HepG2 (cell line): Measurements from ENCODE around the gene LATS1. TPM values are rescaled to one million over a fixed set of nuclear protein-coding genes. Genes with fewer than 3 reads are reported as not detected.
A peak's percentile ranks its signal among the peaks of the same experiment; 100 is the strongest.

Experiments used
- EP300 ChIP-seq, 3 experiments: sonication (generic) in 1 of 3; formaldehyde crosslinking in 1 of 3; IDR thresholded peaks; 2 replicates each; pipeline versions ENCODE4 v1.5.1 to v1.6.1; 2011 to 2020; ENCODE audit warnings: low read depth in 2 of 3, low read length in 2 of 3, borderline replicate concordance in 1 of 3, improper control_type of control experiment in 1 of 3, mild to moderate bottlenecking in 1 of 3, missing genetic modification reagents in 1 of 3, moderate library complexity in 1 of 3
- HNRNPH1 ChIP-seq: fragments of 200-400 bp; formaldehyde crosslinking; optimal IDR thresholded peaks from 2 replicates; pipeline ENCODE3; 2017; ENCODE audit warnings: mild to moderate bottlenecking, low read depth, low read length
- KAT7 ChIP-seq: IDR thresholded peaks from 2 replicates; pipeline ENCODE4 v1.6.1; 2018; ENCODE audit warnings: borderline replicate concordance, missing compliant biosample characterization
- MAZ ChIP-seq, 2 experiments: sonication (generic) in 1 of 2; formaldehyde crosslinking in 1 of 2; IDR thresholded peaks; 2 replicates each; pipeline versions ENCODE4 v1.5.0 to v1.6.1; 2012 to 2020; ENCODE audit warnings: low read depth in 2 of 2, mild to moderate bottlenecking in 2 of 2, borderline replicate concordance in 1 of 2, improper control_type of control experiment in 1 of 2, low read length in 1 of 2, missing genetic modification reagents in 1 of 2, moderate library complexity in 1 of 2
- MIER2 ChIP-seq: IDR thresholded peaks from 2 replicates; pipeline ENCODE4 v1.6.1; 2016; ENCODE audit warnings: missing biosample characterization, missing genetic modification reagents
- SATB2 ChIP-seq: sonication (generic); formaldehyde crosslinking; IDR thresholded peaks from 2 replicates; pipeline ENCODE4 v1.5.0; 2020; ENCODE audit warnings: missing genetic modification reagents
- SRSF1 ChIP-seq: fragments of 200-400 bp; formaldehyde crosslinking; optimal IDR thresholded peaks from 2 replicates; pipeline ENCODE3; 2017; ENCODE audit warnings: mild to moderate bottlenecking, low read depth, low read length, moderate library complexity
- ZBTB40 ChIP-seq, 2 experiments: fragments of 450-650 bp in 1 of 2; sonication (generic) in 1 of 2; formaldehyde crosslinking in 1 of 2; IDR thresholded peaks; 2 replicates each; pipeline versions ENCODE4 v1.6.1 to v1.8.0; 2016 to 2022; ENCODE audit warnings: antibody characterized with exemption in 1 of 2, mild to moderate bottlenecking in 1 of 2, missing genetic modification reagents in 1 of 2
- ZFAT ChIP-seq: sonication (generic); formaldehyde crosslinking; conservative IDR thresholded peaks from 2 replicates; pipeline ENCODE4 v1.8.1; 2023; ENCODE audit warnings: missing genetic modification reagents, inconsistent platforms
- ZMYM3 ChIP-seq: sonication (generic); formaldehyde crosslinking; IDR thresholded peaks from 2 replicates; pipeline ENCODE4 v1.5.1; 2020; ENCODE audit warnings: mild to moderate bottlenecking, missing genetic modification reagents
- ZNF253 ChIP-seq: sonication (generic); formaldehyde crosslinking; IDR thresholded peaks from 2 replicates; pipeline ENCODE4 v1.8.0; 2022; ENCODE audit warnings: mild to moderate bottlenecking, missing genetic modification reagents, borderline replicate concordance
- ZNF274 ChIP-seq: sonication (generic); formaldehyde crosslinking; IDR thresholded peaks from 2 replicates; pipeline ENCODE4 v1.5.1; 2020; ENCODE audit warnings: mild to moderate bottlenecking, missing genetic modification reagents
- ZNF414 ChIP-seq: sonication (generic); formaldehyde crosslinking; IDR thresholded peaks from 2 replicates; pipeline ENCODE4 v1.5.0; 2020; ENCODE audit warnings: missing genetic modification reagents
- ZNF556 ChIP-seq: sonication (generic); formaldehyde crosslinking; IDR thresholded peaks from 2 replicates; pipeline ENCODE4 v1.4.0; 2020; ENCODE audit warnings: mild to moderate bottlenecking, missing genetic modification reagents, borderline replicate concordance
- ZNF605 ChIP-seq: sonication (generic); formaldehyde crosslinking; IDR thresholded peaks from 2 replicates; pipeline ENCODE4 v1.8.0; 2022; ENCODE audit warnings: mild to moderate bottlenecking, missing genetic modification reagents
- ZNF800 ChIP-seq: sonication (generic); formaldehyde crosslinking; IDR thresholded peaks from 2 replicates; pipeline ENCODE4 v1.4.0; 2020; ENCODE audit warnings: missing genetic modification reagents
- ZNF816 ChIP-seq: sonication (generic); formaldehyde crosslinking; IDR thresholded peaks from 2 replicates; pipeline ENCODE4 v1.8.0; 2022; ENCODE audit warnings: missing genetic modification reagents, mild to moderate bottlenecking, borderline replicate concordance
- polyA plus RNA-seq, 8 experiments: library from polyadenylated mRNA; depleted of rRNA in 3 of 8; stranded (reverse) in 7 of 8; unstranded in 1 of 8; fragments of >200 nt; fragmentation: Illumina TruSeq in 4 of 8; extraction: Trizol in 4 of 8; gene quantifications; 2 replicates each; pipeline versions ENCODE4 v1.2.1 to v1.2.3, GENCODE V29; 2011 to 2016; ENCODE audit warnings: low read depth in 4 of 8, missing spikeins in 1 of 8, mixed read lengths in 1 of 8; ENCODE audit not compliant: insufficient read depth in 1 of 8
- total RNA-seq, 5 experiments: library from RNA; depleted of rRNA; stranded (reverse); fragments of >200 nt; fragmentation: Illumina TruSeq; extraction: Trizol; gene quantifications; 2 replicates each; pipeline ENCODE4 v1.2.3, GENCODE V29; 2016; ENCODE audit warnings: low read depth in 1 of 5

Gene LATS1
- total and polyA plus RNA-seq, 2 of the 13 experiments (the other 11 are each of a cell fraction or from before 2014, with no cell fraction given): 9.9 to 12.6 TPM

- TF ChIP-seq ZNF414 (CRISPR knock-in tag) (no peak), ZMYM3 (CRISPR knock-in tag) (no peak), ZNF274 (CRISPR knock-in tag) (peak; percentile 89), ZBTB40 (IDR thresholded peaks at IDR 0.05) (no peak), ZBTB40 (CRISPR knock-in tag; IDR thresholded peaks at IDR 0.05) (peak; percentile 72; the same call in 1 of the 2 replicates), MAZ (IDR thresholded peaks at IDR 0.05; ENCODE audit: borderline replicate concordance, low read depth, low read length) (no peak), MAZ (CRISPR knock-in tag; IDR thresholded peaks at IDR 0.05; ENCODE audit: low read depth) (no peak), ZNF800 (CRISPR knock-in tag) (peak; percentile 11; the same call in 1 of the 2 replicates), ZNF605 (CRISPR knock-in tag) (peak; percentile 50; the same call in 1 of the 2 replicates), HNRNPH1 (peak; percentile 40), ZNF253 (CRISPR knock-in tag) (peak; percentile 67; the same call in 1 of the 2 replicates), ZNF816 (CRISPR knock-in tag) (0 out of 2 replicates have a peak, but pooled peaks have one; percentile 36), SRSF1 (peak; percentile 32), KAT7 (peak; percentile 13; the same call in 1 of the 2 replicates), ZNF556 (CRISPR knock-in tag) (no peak), SATB2 (CRISPR knock-in tag) (no peak), ZFAT (CRISPR knock-in tag) (no peak), EP300 (IDR thresholded peaks at IDR 0.05; ENCODE audit: low read depth in 2 of 2, low read length in 2 of 2) (0 out of 4 replicates have a peak, but pooled peaks of 1 of the 2 experiments have one; percentile 8), EP300 (CRISPR knock-in tag; IDR thresholded peaks at IDR 0.05; ENCODE audit: borderline replicate concordance) (no peak), MIER2 (CRISPR knock-in tag) (no peak)
These were observed 32.3 kb upstream of the LATS1 start (continued) for GRCh38 chr6:149750136-149750609.
